Activated CD4-positive, alpha-beta T cell treated with anti-CD3 and anti-CD28 coated beads for 36 hours (primary cell): Measurements from ENCODE around the gene DEFB126. TPM values are rescaled to one million over a fixed set of nuclear protein-coding genes. Genes with fewer than 3 reads are reported as not detected.

ENCODE experiments used
- ATAC-seq: fragments of 200-7000 bp; cut with Tn5 transposase; one replicate; pipeline ENCODE4 v1.10.0; 2021; ENCODE audit warnings: mild to moderate bottlenecking, moderate library complexity
- CTCF ChIA-PET: fragments of 350-600 bp; sonication (Branson Sonifier 250); formaldehyde crosslinking; loops from one replicate; lab custom pipeline; 2021; ENCODE audit warnings: antibody characterized with exemption; lab: Charles Lee
- POLR2A ChIA-PET: fragments of 350-600 bp; sonication (Branson Sonifier 250); formaldehyde crosslinking; loops from one replicate; lab custom pipeline; 2021; ENCODE audit warnings: antibody characterized with exemption, inconsistent platforms; lab: Charles Lee
- DNase-seq: peaks from one replicate; pipeline ENCODE4 v3.0.0-alpha.2; 2020
- H3K27ac Mint-ChIP-seq: one replicate; pipeline ENCODE4 v1.8.0; 2021; ENCODE audit warnings: mixed read lengths
- H3K27me3 Mint-ChIP-seq: one replicate; pipeline ENCODE4 v1.8.0; 2021; ENCODE audit warnings: mixed read lengths
- H3K36me3 Mint-ChIP-seq: one replicate; pipeline ENCODE4 v1.8.0; 2021; ENCODE audit warnings: low read depth, mixed read lengths
- H3K4me1 Mint-ChIP-seq: one replicate; pipeline ENCODE4 v1.8.0; 2021; ENCODE audit warnings: mixed read lengths
- H3K4me3 Mint-ChIP-seq: one replicate; pipeline ENCODE4 v1.8.0; 2021; ENCODE audit warnings: mild to moderate bottlenecking, moderate library complexity, mixed read lengths
- H3K9me3 Mint-ChIP-seq: one replicate; pipeline ENCODE4 v1.8.0; 2021; ENCODE audit warnings: low read depth, mixed read lengths
- intact Hi-C, 2 experiments: fragments of 100-400 bp; cut with DNase I in 1 of 2; cut with micrococcal nuclease in 1 of 2; formaldehyde crosslinking; loops; one replicate each; pipeline versions ENCODE4 v1.14.2 to v1.15.1; 2022 to 2024; cut with DNase I, micrococcal nuclease
- total RNA-seq, 2 experiments: library from RNA; stranded (reverse); gene quantifications; one replicate each; pipeline ENCODE4 v1.2.3, GENCODE V29; 2021

The DEFB126 gene
- total RNA-seq, 2 experiments from 2014 or later, result not detected

GRCh38 chr20:152131-152530, 9.7 kb downstream of the DEFB126 start:
- POLR2A ChIA-PET, result no interaction called here
- H3K4me3 Mint-ChIP-seq, result no peak overlapping the region
- DNase-seq, result no peak
- peaks cover 28% of the 10 kb centered on the region for H3K27me3 Mint-ChIP-seq
- intact Hi-C loops, result no loop called here
- CTCF ChIA-PET, result interaction anchor here (1.1 kb wide), 1 partner anchor 15 kb away, joined by 4 read pairs; no protein-coding TSS in a partner anchor
- H3K9me3 Mint-ChIP-seq, result no peaks in the 10 kb centered on the region
- H3K27ac Mint-ChIP-seq, result no peak overlapping the region
- no peaks in the 10 kb centered on the region for H3K36me3 Mint-ChIP-seq
- no peak for ATAC-seq
- no peaks in the 10 kb centered on the region for H3K4me1 Mint-ChIP-seq

- Mint-ChIP-seq H3K27ac (no peak within 1 kb of the TSS), H3K9me3 (no peaks in the 10 kb centered on the region), H3K36me3 (no peaks in the 10 kb centered on the region), H3K4me3 (no peak within 1 kb of the TSS), H3K4me1 (no peaks in the 10 kb centered on the region), H3K27me3 (peaks cover 25% of the 10 kb centered on the region)
- ATAC-seq (no peak), DNase-seq (no peak)
- intact Hi-C loops, result no loop called here
- ChIA-PET CTCF (interaction anchor here (0.9 kb wide), 1 partner anchor 13 kb away, joined by 3 read pairs; no protein-coding TSS in a partner anchor), POLR2A (no interaction called here)
Measured at GRCh38 chr20:157154-157553, 14.8 kb downstream of the DEFB126 start, which contains the start of gene DEFB127. Gene DEFB127 (plus strand): TSS chr20:157454. CDS start chr20:157545, 91 bp downstream.

- intact Hi-C loops, result no loop called here
- Mint-ChIP-seq H3K4me3 (no peak overlapping the region), H3K9me3 (no peaks in the 10 kb centered on the region), H3K27ac (no peak overlapping the region), H3K4me1 (no peaks in the 10 kb centered on the region), H3K27me3 (peaks cover 10% of the 10 kb centered on the region), H3K36me3 (no peaks in the 10 kb centered on the region)
- ATAC-seq (no peak), DNase-seq (no peak)
- CTCF ChIA-PET, result no interaction called here
- POLR2A ChIA-PET, result no interaction called here
Measured at GRCh38 chr20:164618-165017, 22.2 kb downstream of the DEFB126 start.

- Mint-ChIP-seq H3K27ac (no peak overlapping the region), H3K4me3 (no peak overlapping the region), H3K27me3 (peaks cover 4% of the 10 kb centered on the region), H3K4me1 (no peaks in the 10 kb centered on the region), H3K36me3 (no peaks in the 10 kb centered on the region), H3K9me3 (no peaks in the 10 kb centered on the region)
- DNase-seq, result no peak
- intact Hi-C loops, result no loop called here
- no peak for ATAC-seq
- POLR2A ChIA-PET, result no interaction called here
- CTCF ChIA-PET, result interaction anchor here (0.7 to 1.0 kb wide), 2 partner anchors 34 to 48 kb away, joined by 3 read pairs; no protein-coding TSS in a partner anchor
Measured at GRCh38 chr20:168876-169275, 26.5 kb downstream of the DEFB126 start.

GRCh38 chr20:184288-184687, 41.9 kb downstream of the DEFB126 start:
- H3K4me1 Mint-ChIP-seq, result no peaks in the 10 kb centered on the region
- H3K36me3 Mint-ChIP-seq, result no peaks in the 10 kb centered on the region
- DNase-seq (no peak), ATAC-seq (no peak)
- peaks cover 12% of the 10 kb centered on the region for H3K9me3 Mint-ChIP-seq
- intact Hi-C loops, result no loop called here
- H3K27me3 Mint-ChIP-seq, result peaks cover 35% of the 10 kb centered on the region
- H3K27ac Mint-ChIP-seq, result no peak overlapping the region
- ChIA-PET CTCF (no interaction called here), POLR2A (no interaction called here)
- no peak overlapping the region for H3K4me3 Mint-ChIP-seq

- Mint-ChIP-seq H3K36me3 (no peaks in the 10 kb centered on the region), H3K27me3 (peaks cover 30% of the 10 kb centered on the region)
Measured at GRCh38 chr20:187733-188132, 45.3 kb downstream of the DEFB126 start.

GRCh38 chr20:189611-190010, 47.2 kb downstream of the DEFB126 start, which contains the start of gene DEFB128:
Gene DEFB128 (minus strand): TSS chr20:189711. CDS start chr20:189623, 88 bp downstream.
- Mint-ChIP-seq H3K27ac (no peak within 1 kb of the TSS), H3K27me3 (peaks cover 23% of the 10 kb centered on the region), H3K4me1 (no peaks in the 10 kb centered on the region), H3K4me3 (no peak within 1 kb of the TSS), H3K36me3 (no peaks in the 10 kb centered on the region), H3K9me3 (peaks cover 5% of the 10 kb centered on the region)
- intact Hi-C loops, result no loop called here
- DNase-seq (no peak), ATAC-seq (no peak)
- ChIA-PET POLR2A (no interaction called here), CTCF (no interaction called here)

More at GRCh38 chr20:187733-188132, 45.3 kb downstream of the DEFB126 start:
- ATAC-seq (no peak), DNase-seq (no peak)
- ChIA-PET POLR2A (no interaction called here), CTCF (no interaction called here)
- H3K4me1 Mint-ChIP-seq, result no peaks in the 10 kb centered on the region
- H3K9me3 Mint-ChIP-seq, result peaks cover 12% of the 10 kb centered on the region
- H3K27ac Mint-ChIP-seq, result no peak overlapping the region
- H3K4me3 Mint-ChIP-seq, result no peak overlapping the region
- intact Hi-C loops, result no loop called here

Other genes starting within 250 kb of the DEFB126 start
- gene DEFB125, start 54.9 kb upstream of the DEFB126 start, total RNA-seq, result not detected
- not detected for gene DEFB127, start 14.9 kb downstream of the DEFB126 start, total RNA-seq
- not detected for gene DEFB128, start 47.1 kb downstream of the DEFB126 start, total RNA-seq
- gene DEFB129, start 84.7 kb downstream of the DEFB126 start, total RNA-seq, result not detected
- gene DEFB132, start 115.1 kb downstream of the DEFB126 start, total RNA-seq, result not detected
- gene C20orf96, start 148.2 kb downstream of the DEFB126 start, total RNA-seq, result 1 to 10 TPM; 7.0 to 8.1 TPM
- gene ZCCHC3, start 155.0 kb downstream of the DEFB126 start, total RNA-seq, result 10 to 100 TPM; 15.6 to 16.4 TPM
- gene SOX12, start 183.0 kb downstream of the DEFB126 start, total RNA-seq, result 1 to 10 TPM; 8.1 to 8.5 TPM
- gene NRSN2, start 204.5 kb downstream of the DEFB126 start, total RNA-seq, result 1 to 10 TPM; 5.2 to 7.5 TPM
- gene TRIB3, start 238.2 kb downstream of the DEFB126 start, total RNA-seq, result 10 to 100 TPM; 60.9 to 63.0 TPM